ENCODE data around the gene LMO4. TPM values are rescaled to one million over a fixed set of nuclear protein-coding genes. Genes with fewer than 3 reads are reported as not detected.

LMO4 gene
- total RNA-seq, 6 experiments from 2014 or later: 33.1 to 43.4 (median 38.3) TPM

DNA sequence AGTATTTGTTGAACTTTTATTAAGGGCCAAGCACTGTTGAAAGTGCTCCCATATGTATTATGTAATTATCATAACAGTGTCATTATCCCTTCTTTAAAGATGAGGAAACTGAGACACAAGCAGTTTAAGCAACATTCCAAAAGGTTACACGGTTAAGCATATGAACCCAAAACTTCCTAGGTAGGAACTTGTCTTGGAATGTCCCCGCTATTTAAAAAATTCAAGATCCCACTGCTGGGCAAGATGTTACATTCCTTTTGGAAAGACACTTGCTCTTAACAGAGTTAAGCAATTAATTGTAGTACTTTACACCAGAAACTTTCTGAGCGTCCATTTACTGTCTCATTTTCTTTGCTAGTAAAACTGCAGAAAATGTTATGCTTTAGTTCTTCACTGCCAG lies 15.6 kb downstream of the LMO4 start:
- Mint-ChIP-seq H3K27me3 (ENCODE audit: insufficient read depth) (no peaks in the 10 kb centered on the region), H3K4me1 (ENCODE audit: low read depth) (peaks cover 2% of the 10 kb centered on the region), H3K36me3 (ENCODE audit: low read depth) (peaks cover 33% of the 10 kb centered on the region; the same call in 1 of the 2 replicates), H3K4me3 (no peak overlapping the region), H3K27ac (no peak overlapping the region), H3K9me3 (no peaks in the 10 kb centered on the region)
- TF ChIP-seq, protein P1, sequence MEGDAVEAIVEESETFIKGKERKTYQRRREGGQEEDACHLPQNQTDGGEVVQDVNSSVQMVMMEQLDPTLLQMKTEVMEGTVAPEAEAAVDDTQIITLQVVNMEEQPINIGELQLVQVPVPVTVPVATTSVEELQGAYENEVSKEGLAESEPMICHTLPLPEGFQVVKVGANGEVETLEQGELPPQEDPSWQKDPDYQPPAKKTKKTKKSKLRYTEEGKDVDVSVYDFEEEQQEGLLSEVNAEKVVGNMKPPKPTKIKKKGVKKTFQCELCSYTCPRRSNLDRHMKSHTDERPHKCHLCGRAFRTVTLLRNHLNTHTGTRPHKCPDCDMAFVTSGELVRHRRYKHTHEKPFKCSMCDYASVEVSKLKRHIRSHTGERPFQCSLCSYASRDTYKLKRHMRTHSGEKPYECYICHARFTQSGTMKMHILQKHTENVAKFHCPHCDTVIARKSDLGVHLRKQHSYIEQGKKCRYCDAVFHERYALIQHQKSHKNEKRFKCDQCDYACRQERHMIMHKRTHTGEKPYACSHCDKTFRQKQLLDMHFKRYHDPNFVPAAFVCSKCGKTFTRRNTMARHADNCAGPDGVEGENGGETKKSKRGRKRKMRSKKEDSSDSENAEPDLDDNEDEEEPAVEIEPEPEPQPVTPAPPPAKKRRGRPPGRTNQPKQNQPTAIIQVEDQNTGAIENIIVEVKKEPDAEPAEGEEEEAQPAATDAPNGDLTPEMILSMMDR (IDR thresholded peaks at IDR 0.05): no peak
- no peak for DNase-seq

DNA sequence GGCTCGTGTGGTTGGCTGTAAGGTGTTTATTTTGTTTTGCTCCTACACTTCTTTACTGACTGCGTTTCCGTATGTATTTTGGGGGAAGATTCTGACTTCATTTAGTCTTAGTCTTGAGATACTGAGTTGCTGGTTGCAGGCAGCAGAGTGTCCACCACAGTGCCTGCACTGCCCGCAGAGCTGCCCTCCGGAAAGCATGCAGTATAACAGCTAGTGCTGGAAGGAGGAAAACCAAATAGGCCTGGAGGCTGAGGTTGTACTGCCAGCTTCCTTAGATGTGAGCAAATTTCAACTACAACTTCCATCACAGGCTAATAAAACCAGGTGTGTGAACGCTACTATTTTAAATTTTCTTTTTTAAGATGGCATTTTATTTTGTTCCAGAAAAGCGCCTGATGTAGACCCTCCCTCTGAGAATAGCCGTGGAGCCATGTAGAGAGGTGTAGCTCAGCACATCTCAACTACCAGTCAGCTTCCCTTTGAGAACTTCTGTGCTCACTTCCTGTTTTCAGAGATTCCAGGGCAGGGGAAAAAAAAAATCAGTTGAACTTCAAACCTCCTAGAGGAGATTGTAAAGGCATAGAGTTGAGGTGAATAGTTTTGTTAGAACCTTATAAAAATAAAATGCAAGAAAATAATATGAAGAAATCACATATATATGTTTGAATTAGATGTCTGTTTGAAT lies 17.6 kb downstream of the LMO4 start:
- Mint-ChIP-seq H3K4me1 (ENCODE audit: low read depth) (no peaks in the 10 kb centered on the region), H3K27ac (no peak overlapping the region; the same call in 1 of the 2 replicates), H3K27me3 (ENCODE audit: insufficient read depth) (no peaks in the 10 kb centered on the region), H3K36me3 (ENCODE audit: low read depth) (peaks cover 23% of the 10 kb centered on the region; the same call in 1 of the 2 replicates), H3K9me3 (no peaks in the 10 kb centered on the region), H3K4me3 (no peak overlapping the region)
- TF ChIP-seq, protein P1 (IDR thresholded peaks at IDR 0.05): no peak
- no peak for DNase-seq

DNA sequence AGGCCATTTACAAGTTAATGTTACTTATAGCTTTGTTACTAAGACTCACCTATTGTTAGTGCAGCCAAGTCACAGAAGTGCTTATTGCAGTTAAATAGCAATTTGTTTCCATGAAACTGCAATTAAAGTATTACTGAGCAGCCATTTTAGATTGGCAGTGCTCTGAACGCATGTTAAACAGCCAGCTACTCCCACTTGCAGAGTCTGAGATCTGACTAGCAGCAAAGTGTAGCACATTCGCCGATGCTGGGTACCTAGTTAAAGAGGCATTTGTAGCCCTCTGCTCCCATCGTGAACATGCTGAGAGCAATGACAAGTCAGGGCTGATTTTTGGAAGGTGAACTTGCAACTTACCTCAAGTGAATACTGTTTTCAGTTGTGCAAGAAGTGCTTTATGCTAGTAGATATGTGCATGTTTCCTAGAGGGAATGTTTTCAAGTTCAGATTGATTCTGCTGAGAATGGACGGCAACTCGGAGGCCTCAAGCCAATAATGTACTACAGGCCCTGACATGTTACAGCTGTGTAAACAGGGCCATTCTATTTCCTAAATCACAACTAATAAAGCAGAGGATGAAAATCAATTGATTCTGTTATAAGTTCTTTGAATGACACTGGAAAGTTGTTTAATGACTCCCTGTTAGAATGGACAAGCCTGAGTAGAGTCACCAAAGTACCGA lies 19.8 kb downstream of the LMO4 start:
- H3K9me3 Mint-ChIP-seq: no peaks in the 10 kb centered on the region
- TF ChIP-seq, protein P1 (IDR thresholded peaks at IDR 0.05): no peak
- H3K36me3 Mint-ChIP-seq (ENCODE audit: low read depth): 0 out of 2 replicates have a peak, but pooled peaks cover 13% of the 10 kb centered on the region
- H3K27ac Mint-ChIP-seq: no peak overlapping the region
- H3K4me1 Mint-ChIP-seq (ENCODE audit: low read depth): no peaks in the 10 kb centered on the region
- H3K27me3 Mint-ChIP-seq (ENCODE audit: insufficient read depth): no peaks in the 10 kb centered on the region
- no peak for DNase-seq
- no peak overlapping the region for H3K4me3 Mint-ChIP-seq

DNA sequence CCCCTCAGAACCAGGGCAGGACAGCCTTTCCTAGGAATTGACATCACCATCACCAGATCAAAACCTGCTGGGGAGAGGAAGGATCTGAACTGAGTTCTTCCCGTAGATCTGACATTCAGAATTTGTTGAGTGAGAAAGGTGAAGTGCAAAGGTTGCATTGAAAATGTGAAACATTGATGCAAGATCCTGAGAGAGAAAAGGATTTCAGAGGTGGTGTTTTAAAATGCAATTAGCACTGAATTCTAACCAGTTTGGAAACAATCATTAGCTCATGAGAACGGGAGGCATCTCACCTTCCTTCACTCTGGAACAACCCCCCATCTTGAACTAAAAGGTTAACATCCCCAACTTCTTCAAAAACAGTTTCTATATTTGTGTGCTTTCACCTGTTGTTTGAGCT lies 20.4 kb downstream of the LMO4 start:
- H3K36me3 Mint-ChIP-seq (ENCODE audit: low read depth): 0 out of 2 replicates have a peak, but pooled peaks cover 10% of the 10 kb centered on the region
- no peaks in the 10 kb centered on the region for H3K27me3 Mint-ChIP-seq (ENCODE audit: insufficient read depth)
- no peak overlapping the region for H3K4me3 Mint-ChIP-seq
- H3K4me1 Mint-ChIP-seq (ENCODE audit: low read depth): no peaks in the 10 kb centered on the region
- TF ChIP-seq, protein P1 (IDR thresholded peaks at IDR 0.05): no peak
- no peak for DNase-seq
- no peak overlapping the region for H3K27ac Mint-ChIP-seq
- H3K9me3 Mint-ChIP-seq: no peaks in the 10 kb centered on the region

DNA sequence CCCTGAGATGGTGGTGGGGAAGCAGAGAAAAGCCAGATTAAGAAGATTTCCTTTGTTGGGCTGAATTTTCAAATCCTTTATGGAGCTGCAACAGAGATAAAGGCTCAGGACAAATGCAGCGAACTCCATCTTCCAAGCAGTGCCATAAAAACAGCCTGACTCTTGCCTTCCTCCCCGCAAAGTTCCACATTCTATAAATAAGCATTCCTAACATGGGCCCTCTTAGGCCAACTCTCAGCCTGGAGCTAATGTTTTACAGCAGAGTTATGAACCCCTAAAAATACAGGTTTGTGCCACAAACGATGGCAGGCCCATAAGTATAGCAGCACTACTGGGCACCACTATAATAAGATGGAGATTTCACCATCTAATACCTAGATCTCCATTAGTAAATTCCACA lies 27.2 kb downstream of the LMO4 start:
- Mint-ChIP-seq H3K4me1 (ENCODE audit: low read depth) (no peaks in the 10 kb centered on the region), H3K27ac (no peak overlapping the region), H3K27me3 (ENCODE audit: insufficient read depth) (no peaks in the 10 kb centered on the region; the same call in 1 of the 2 replicates), H3K36me3 (ENCODE audit: low read depth) (no peaks in the 10 kb centered on the region), H3K9me3 (no peaks in the 10 kb centered on the region), H3K4me3 (no peak overlapping the region)
- DNase-seq: no peak
- TF ChIP-seq, protein P1 (IDR thresholded peaks at IDR 0.05): no peak

Data from HFFc6 (cell line).